HG03060 (cell line): ENCODE results near the gene FMNL1.
"Not testable (repeated sequence)": the region's sequence is repeated elsewhere in the genome, so short reads cannot be mapped to it uniquely, and the experiment has no call there.

Experiments
- ATAC-seq: cut with Tn5 transposase; IDR thresholded peaks from one replicate; pipeline ENCODE4 v1.9.1; 2021; ENCODE audit warnings: low read depth, moderate number of reproducible peaks; ENCODE audit not compliant: unreplicated experiment

FMNL1 gene

GRCh38 chr17:45221081-45222013 is at the start of gene FMNL1:
FMNL1 (plus strand) TSS chr17:45221885; CDS start chr17:45222125, 240 bp downstream.
- no peak for ATAC-seq

GRCh38 chr17:45172232-45172540 is 49.5 kb upstream of the FMNL1 start:
- no peak for ATAC-seq

- no peak for ATAC-seq
Measured at GRCh38 chr17:45172541-45173286, 49.0 kb upstream of the FMNL1 start.

GRCh38 chr17:45175759-45176115 is 45.9 kb upstream of the FMNL1 start:
- ATAC-seq, result no peak

GRCh38 chr17:45177563-45177962 is 44.1 kb upstream of the FMNL1 start:
- no peak for ATAC-seq

GRCh38 chr17:45184144-45184543 is 37.5 kb upstream of the FMNL1 start:
- no peak for ATAC-seq

GRCh38 chr17:45186801-45187354 is 34.8 kb upstream of the FMNL1 start:
- no peak for ATAC-seq

GRCh38 chr17:45189009-45189408 is 32.7 kb upstream of the FMNL1 start:
- ATAC-seq, result no peak

- no peak for ATAC-seq
Measured at GRCh38 chr17:45190503-45191255, 31.0 kb upstream of the FMNL1 start.

- no peak for ATAC-seq
Measured at GRCh38 chr17:45195424-45195823, 26.3 kb upstream of the FMNL1 start.

- no peak for ATAC-seq
Measured at GRCh38 chr17:45197108-45197507, 24.6 kb upstream of the FMNL1 start.

GRCh38 chr17:45197555-45198334 is 23.9 kb upstream of the FMNL1 start:
- ATAC-seq, result no peak

- no peak for ATAC-seq
Measured at GRCh38 chr17:45200701-45201100, 21.0 kb upstream of the FMNL1 start.

GRCh38 chr17:45201457-45201856 is 20.2 kb upstream of the FMNL1 start:
- ATAC-seq, result no peak

- ATAC-seq, result not testable (repeated sequence)
Measured at GRCh38 chr17:45201880-45202279, 19.8 kb upstream of the FMNL1 start.

- ATAC-seq, result no peak
Measured at GRCh38 chr17:45218895-45219661, 2.6 kb upstream of the FMNL1 start.

- ATAC-seq, result no peak
Measured at GRCh38 chr17:45220079-45220478, 1.6 kb upstream of the FMNL1 start.

- ATAC-seq, result no peak
Measured at GRCh38 chr17:45222014-45222288, 266 bp downstream of the FMNL1 start.

- ATAC-seq, result no peak
Measured at GRCh38 chr17:45222289-45222995, 757 bp downstream of the FMNL1 start.
